ENCODE measurements around the gene FXYD1.

GRCh38 chr19:35174226-35174625 lies 35.6 kb downstream of the FXYD1 start:
- TF ChIP-seq POLR2A (IDR thresholded peaks at IDR 0.05; ENCODE audit: low read length): no peak
- no peak for TF ChIP-seq GATA1 (IDR thresholded peaks at IDR 0.05; ENCODE audit: low read depth, low read length)
